H1 (cell line): Measurements from ENCODE around the gene EFCAB6. TPM values are rescaled to one million over a fixed set of nuclear protein-coding genes. Genes with fewer than 3 reads are reported as not detected.

Experiments
- CTCF ChIA-PET: fragments of 300-600 bp; sonication (Branson Sonifier 250); formaldehyde crosslinking; loops from one replicate; lab custom pipeline; 2021; ENCODE audit not compliant: partially characterized antibody; lab: Charles Lee
- POLR2A ChIA-PET: fragments of 300-600 bp; sonication (Branson Sonifier 250); formaldehyde crosslinking; loops from one replicate; lab custom pipeline; 2021; ENCODE audit warnings: inconsistent platforms; ENCODE audit not compliant: partially characterized antibody; lab: Charles Lee
- DNase-seq, 2 experiments: peaks; one replicate each; pipeline versions ENCODE4 v3.0.0 to v3.0.0-alpha.2; 2010 to 2022; ENCODE audit warnings: low spot score in 2 of 2, low read depth in 1 of 2, mixed read lengths in 1 of 2
- FAIRE-seq: peaks from 2 replicates; lab custom pipeline; 2011; peaks lifted over from hg19 to GRCh38; lab: Jason Lieb, UNC
- H2AFZ ChIP-seq: 2 replicates; pipeline ENCODE4 v1.8.1; 2012; ENCODE audit warnings: low read length, inconsistent platforms
- H2AK5ac ChIP-seq: 2 replicates; pipeline ENCODE4 v1.6.1; 2013; ENCODE audit warnings: low read depth, low read length
- H2BK120ac ChIP-seq: replicated peaks from 2 replicates; pipeline ENCODE3; 2013; ENCODE audit warnings: low read depth, low read length, inconsistent platforms
- H2BK12ac ChIP-seq: 2 replicates; pipeline ENCODE4 v1.6.1; 2013; ENCODE audit warnings: low read depth, low read length
- H2BK15ac ChIP-seq: 2 replicates; pipeline ENCODE4 v1.6.1; 2013; ENCODE audit warnings: low read length
- H2BK20ac ChIP-seq: 2 replicates; pipeline ENCODE4 v1.6.1; 2013; ENCODE audit warnings: low read length
- H2BK5ac ChIP-seq: 2 replicates; pipeline ENCODE4 v1.6.1; 2013; ENCODE audit warnings: low read depth, low read length
- H3K14ac ChIP-seq: 2 replicates; pipeline ENCODE4 v1.6.1; 2013; ENCODE audit warnings: inconsistent platforms; ENCODE audit not compliant: insufficient read length
- H3K18ac ChIP-seq: 2 replicates; pipeline ENCODE4 v1.6.1; 2013; ENCODE audit warnings: low read length; ENCODE audit errors: extremely low read depth
- H3K23ac ChIP-seq: 2 replicates; pipeline ENCODE4 v1.6.1; 2013; ENCODE audit warnings: inconsistent platforms; ENCODE audit not compliant: insufficient read length
- H3K23me2 ChIP-seq: 2 replicates; pipeline ENCODE4 v1.6.1; 2013; ENCODE audit warnings: low read depth, low read length
- H3K27ac ChIP-seq: 2 replicates; pipeline ENCODE4 v1.6.1; 2011; ENCODE audit warnings: low read depth, low read length, inconsistent platforms
- H3K27me3 ChIP-seq, 4 experiments: replicated peaks in 1 of 4; 1 replicate in 1 of 4; 2 replicates in 3 of 4; pipeline versions ENCODE4 v1.6.1 to v1.8.1; 2011 to 2013; ENCODE audit warnings: low read length in 3 of 4, mild to moderate bottlenecking in 3 of 4, inconsistent platforms in 2 of 4, mixed read lengths in 2 of 4, moderate library complexity in 1 of 4; ENCODE audit not compliant: control insufficient read depth in 3 of 4, insufficient read depth in 3 of 4; ENCODE audit errors: extremely low read depth in 1 of 4
- H3K36me3 ChIP-seq, 4 experiments: 2 replicates each; pipeline versions ENCODE4 v1.6.1 to v1.8.1; 2011 to 2013; ENCODE audit warnings: mild to moderate bottlenecking in 4 of 4, low read length in 3 of 4, moderate library complexity in 2 of 4, control low read depth in 1 of 4, inconsistent platforms in 1 of 4; ENCODE audit not compliant: insufficient read depth in 4 of 4, control insufficient read depth in 2 of 4
- H3K4ac ChIP-seq: replicated peaks from 2 replicates; pipeline ENCODE3; 2013; ENCODE audit warnings: low read length, low read depth, mixed read lengths, inconsistent platforms; ENCODE audit not compliant: insufficient read length
- H3K4me1 ChIP-seq, 4 experiments: replicated peaks in 1 of 4; 1 replicate in 1 of 4; 2 replicates in 3 of 4; pipeline versions ENCODE4 v1.6.1 to v1.8.1; 2011 to 2013; ENCODE audit warnings: low read length in 3 of 4, inconsistent platforms in 2 of 4, mixed read lengths in 1 of 4; ENCODE audit not compliant: insufficient read depth in 4 of 4, control insufficient read depth in 3 of 4
- H3K4me2 ChIP-seq, 2 experiments: 2 replicates each; pipeline versions ENCODE4 v1.6.1 to v1.8.1; 2011 to 2013; ENCODE audit warnings: low read depth in 2 of 2, low read length in 2 of 2, control low read depth in 1 of 2, inconsistent platforms in 1 of 2, mild to moderate bottlenecking in 1 of 2; ENCODE audit not compliant: insufficient read depth in 1 of 2
- H3K4me3 ChIP-seq, 4 experiments: fragments of 200-600, 300-600 bp in 1 of 4; sonication (generic), shearing (Covaris generic), sonication (Bioruptor Twin) in 1 of 4; 2 replicates each; pipeline versions ENCODE4 v1.5.1 to v1.8.1; 2011 to 2016; ENCODE audit warnings: low read length in 4 of 4, low read depth in 3 of 4, control low read depth in 2 of 4, inconsistent platforms in 2 of 4, mild to moderate bottlenecking in 2 of 4, mixed read lengths in 1 of 4, moderate library complexity in 1 of 4; ENCODE audit not compliant: insufficient read depth in 2 of 4; ENCODE audit errors: extremely low read depth in 1 of 4
- H3K56ac ChIP-seq: replicated peaks from 2 replicates; pipeline ENCODE3; 2013; ENCODE audit warnings: low read depth, mild to moderate bottlenecking, mixed read lengths, low read length, inconsistent platforms; ENCODE audit not compliant: insufficient read length
- H3K79me1 ChIP-seq: 2 replicates; pipeline ENCODE4 v1.6.1; 2013; ENCODE audit warnings: low read depth, low read length, control low read depth
- H3K79me2 ChIP-seq, 2 experiments: 2 replicates each; pipeline versions ENCODE4 v1.6.1 to v1.8.1; 2012 to 2013; ENCODE audit warnings: low read length in 2 of 2, mild to moderate bottlenecking in 2 of 2, inconsistent platforms in 1 of 2; ENCODE audit not compliant: insufficient read depth in 2 of 2, control insufficient read depth in 1 of 2
- H3K9ac ChIP-seq, 4 experiments: replicated peaks in 1 of 4; 1 replicate in 1 of 4; 2 replicates in 3 of 4; pipeline versions ENCODE4 v1.6.1 to v1.8.1; 2011 to 2013; ENCODE audit warnings: low read depth in 3 of 4, low read length in 3 of 4, control low read depth in 2 of 4, mild to moderate bottlenecking in 2 of 4, moderate library complexity in 2 of 4, inconsistent platforms in 1 of 4; ENCODE audit errors: extremely low read depth in 1 of 4
- H3K9me3 ChIP-seq, 2 experiments: 2 replicates each; pipeline versions ENCODE4 v1.6.1 to v1.8.1; 2012 to 2013; ENCODE audit warnings: mild to moderate bottlenecking in 2 of 2, moderate library complexity in 2 of 2, control low read depth in 1 of 2, inconsistent platforms in 1 of 2, low read depth in 1 of 2, low read length in 1 of 2, mixed read lengths in 1 of 2; ENCODE audit not compliant: insufficient read depth in 2 of 2
- H4K20me1 ChIP-seq, 2 experiments: replicated peaks in 1 of 2; 2 replicates each; pipeline versions ENCODE3 to v1.8.1; 2011 to 2013; ENCODE audit warnings: inconsistent platforms in 2 of 2, low read length in 2 of 2, mild to moderate bottlenecking in 1 of 2; ENCODE audit not compliant: insufficient read depth in 2 of 2, control insufficient read depth in 1 of 2
- H4K5ac ChIP-seq: 2 replicates; pipeline ENCODE4 v1.6.1; 2013; ENCODE audit warnings: low read length, low read depth, mixed read lengths, inconsistent platforms; ENCODE audit not compliant: insufficient read length
- H4K8ac ChIP-seq: 2 replicates; pipeline ENCODE4 v1.8.0; 2013; ENCODE audit warnings: mild to moderate bottlenecking, moderate library complexity, low read length, inconsistent platforms; ENCODE audit not compliant: insufficient read depth; ENCODE audit errors: extremely low read depth
- H4K91ac ChIP-seq: replicated peaks from 2 replicates; pipeline ENCODE3; 2013; ENCODE audit warnings: low read length, mixed read lengths, inconsistent platforms; ENCODE audit not compliant: insufficient read length
- ATF2 ChIP-seq: IDR thresholded peaks from 2 replicates; pipeline ENCODE4 v1.6.1; 2012; ENCODE audit warnings: low read length, inconsistent platforms
- CHD2 ChIP-seq: IDR thresholded peaks from 2 replicates; pipeline ENCODE4 v1.6.1; 2012; ENCODE audit warnings: low read length, improper control_type of control experiment
- JUN ChIP-seq: IDR thresholded peaks from 2 replicates; pipeline ENCODE4 v1.6.1; 2011; ENCODE audit warnings: low read depth, mild to moderate bottlenecking, improper control_type of control experiment, low read length
- KDM4A ChIP-seq: IDR thresholded peaks from one replicate; pipeline ENCODE4 v1.7.1; 2012; ENCODE audit warnings: low read depth, mild to moderate bottlenecking, moderate library complexity, low read length, inconsistent platforms; ENCODE audit not compliant: severe bottlenecking
- NRF1 ChIP-seq: IDR thresholded peaks from 2 replicates; pipeline ENCODE4 v1.6.1; 2011; ENCODE audit warnings: mild to moderate bottlenecking, low read depth, low read length, improper control_type of control experiment
- WGBS, 2 experiments: shearing (Covaris generic) in 1 of 2; methylation state at CpG; one replicate each; pipeline versions ENCODE4 v1.1.6 to v1.1.7; 2013 to 2015; ENCODE audit warnings: low lambda C conversion rate in 2 of 2, mixed read lengths in 2 of 2, inconsistent platforms in 1 of 2, low coverage in 1 of 2, missing lambda C conversion rate in 1 of 2; ENCODE audit not compliant: insufficient replicate concordance in 2 of 2, insufficient coverage in 1 of 2, insufficient read length in 1 of 2; ENCODE audit errors: extremely low coverage in 1 of 2, missing lambda C conversion rate in 1 of 2; 5-methylcytosine and 5-hydroxymethylcytosine counted together
- polyA plus RNA-seq, 7 experiments: library from polyadenylated mRNA; depleted of rRNA in 3 of 7; stranded (reverse) in 5 of 7; unstranded in 2 of 7; fragments of >200 nt in 5 of 7; fragments of 200-250 nt in 2 of 7; gene quantifications; 1 replicate in 5 of 7; 2 replicates in 1 of 7; 4 replicates in 1 of 7; pipeline versions ENCODE4 v1.2.1 to v1.2.3, GENCODE V29; 2011 to 2013; ENCODE audit warnings: missing spikeins in 2 of 7, mixed read lengths in 2 of 7
- total RNA-seq: library from RNA; stranded (reverse); fragmentation: NEBNext Ultra II Directional; extraction: Animal tissue kit (Norgen Biotek cat#: 25700); gene quantifications from 2 replicates; pipeline ENCODE4 v1.2.1, GENCODE V29; 2021

The EFCAB6 gene
- total and polyA plus RNA-seq, 2 of the 8 experiments (the other 6 are each of a cell fraction or from before 2014, with no cell fraction given), result 0.32 to 1.7 TPM

- CTCF ChIA-PET, result no interaction called here
These were observed 108.1 kb downstream of the EFCAB6 start for GRCh38 chr22:43704051-43704450.

More at GRCh38 chr22:43704051-43704450, 108.1 kb downstream of the EFCAB6 start:
- Histone ChIP-seq H3K36me3 (no peaks in the 10 kb centered on the region), H3K18ac (no peak overlapping the region), H3K56ac (no peak overlapping the region), H2BK15ac (no peak overlapping the region), H3K4me1 (no peaks in the 10 kb centered on the region; a peak in 3 of 7 replicates), H2AK5ac (no peak overlapping the region), H3K23me2 (no peaks in the 10 kb centered on the region), H3K4me3 (no peak overlapping the region), H3K27me3 (no peaks in the 10 kb centered on the region), H3K79me1 (no peaks in the 10 kb centered on the region), H4K20me1 (no peaks in the 10 kb centered on the region), H3K23ac (no peak overlapping the region), H3K27ac (no peak overlapping the region), H3K4ac (no peak overlapping the region), H4K8ac (no peak overlapping the region), H2AFZ (no peak overlapping the region), H2BK12ac (no peak overlapping the region), H3K14ac (no peak overlapping the region), H2BK120ac (no peak overlapping the region), H3K9me3 (peaks cover 8 to 15% of the 10 kb centered on the region in 2 experiments; a peak in 3 of 4 replicates), H3K4me2 (no peak overlapping the region), H2BK20ac (no peak overlapping the region), H3K9ac (no peak overlapping the region), H4K5ac (no peak overlapping the region), H2BK5ac (no peak overlapping the region), H4K91ac (no peak overlapping the region), H3K79me2 (no peaks in the 10 kb centered on the region)
- TF ChIP-seq JUN, result no peak
- no peak for TF ChIP-seq NRF1
- no peak for TF ChIP-seq ATF2
- no peak for TF ChIP-seq KDM4A
- no peak for TF ChIP-seq CHD2
- 84% methylated on average over 2 of the region's 2 CpGs; no CpG with 5 or more reads in 1 of the 2 experiments for WGBS, 2 experiments
- POLR2A ChIA-PET, result no interaction called here
- FAIRE-seq, result no peak
- DNase-seq, result no peak
